Central memory CD8-positive, alpha-beta T cell (primary cell): ENCODE data around the gene PTPRQ.

ENCODE experiments used
- ATAC-seq: fragments of 150-1000 bp; cut with Tn5 transposase; replicated peaks from 2 replicates; pipeline ENCODE4 v1.10.0; 2022; ENCODE audit warnings: mild to moderate bottlenecking, moderate FRiP score, moderate number of reproducible peaks; ENCODE audit not compliant: poor library complexity, severe bottlenecking; ENCODE audit errors: extremely low read depth
- DNase-seq, 2 donors: peaks; one replicate each; pipeline ENCODE4 v3.0.0; 2021; ENCODE audit warnings: low spot score in 2 of 2
- H3K27ac Mint-ChIP-seq: one replicate; pipeline ENCODE4 v1.8.0; 2022; ENCODE audit warnings: low read depth, mild to moderate bottlenecking, moderate library complexity, mixed read lengths
- H3K27me3 Mint-ChIP-seq: one replicate; pipeline ENCODE4 v1.8.0; 2022; ENCODE audit warnings: mixed read lengths
- H3K36me3 Mint-ChIP-seq: one replicate; pipeline ENCODE4 v1.8.0; 2022; ENCODE audit warnings: mild to moderate bottlenecking, moderate library complexity, mixed read lengths; ENCODE audit not compliant: insufficient read depth
- H3K4me1 Mint-ChIP-seq: one replicate; pipeline ENCODE4 v1.8.0; 2022; ENCODE audit warnings: mixed read lengths
- H3K4me3 Mint-ChIP-seq: one replicate; pipeline ENCODE4 v1.8.0; 2022; ENCODE audit warnings: mild to moderate bottlenecking, moderate library complexity, mixed read lengths
- H3K9me3 Mint-ChIP-seq: one replicate; pipeline ENCODE4 v1.8.0; 2022; ENCODE audit warnings: mixed read lengths

Gene PTPRQ

DNA sequence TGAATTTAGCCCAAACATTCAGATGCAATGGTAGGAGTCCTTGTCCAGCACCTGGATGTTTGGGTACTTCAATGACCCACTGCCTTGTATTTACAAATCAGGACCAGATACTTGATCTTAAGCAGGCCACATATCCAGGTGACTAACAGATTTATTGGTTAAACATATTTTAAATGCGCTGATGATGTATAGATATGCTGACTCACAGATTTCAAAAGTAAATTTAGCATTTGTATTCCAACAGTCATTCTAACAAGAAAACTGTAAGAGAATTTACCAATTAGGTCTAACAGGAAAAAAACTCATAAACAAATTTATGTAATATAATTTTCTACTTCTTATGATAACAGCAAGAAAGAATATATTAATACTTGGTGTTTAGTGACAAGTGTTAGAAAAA, 234.0 kb downstream of the PTPRQ start:
- no peaks in the 10 kb centered on the region for H3K4me1 Mint-ChIP-seq
- ATAC-seq (no peak), DNase-seq (no peak)
- H3K4me3 Mint-ChIP-seq: no peak overlapping the region
- H3K9me3 Mint-ChIP-seq: peaks cover 3% of the 10 kb centered on the region
- H3K36me3 Mint-ChIP-seq: no peaks in the 10 kb centered on the region
- H3K27ac Mint-ChIP-seq: no peak overlapping the region
- no peaks in the 10 kb centered on the region for H3K27me3 Mint-ChIP-seq

DNA sequence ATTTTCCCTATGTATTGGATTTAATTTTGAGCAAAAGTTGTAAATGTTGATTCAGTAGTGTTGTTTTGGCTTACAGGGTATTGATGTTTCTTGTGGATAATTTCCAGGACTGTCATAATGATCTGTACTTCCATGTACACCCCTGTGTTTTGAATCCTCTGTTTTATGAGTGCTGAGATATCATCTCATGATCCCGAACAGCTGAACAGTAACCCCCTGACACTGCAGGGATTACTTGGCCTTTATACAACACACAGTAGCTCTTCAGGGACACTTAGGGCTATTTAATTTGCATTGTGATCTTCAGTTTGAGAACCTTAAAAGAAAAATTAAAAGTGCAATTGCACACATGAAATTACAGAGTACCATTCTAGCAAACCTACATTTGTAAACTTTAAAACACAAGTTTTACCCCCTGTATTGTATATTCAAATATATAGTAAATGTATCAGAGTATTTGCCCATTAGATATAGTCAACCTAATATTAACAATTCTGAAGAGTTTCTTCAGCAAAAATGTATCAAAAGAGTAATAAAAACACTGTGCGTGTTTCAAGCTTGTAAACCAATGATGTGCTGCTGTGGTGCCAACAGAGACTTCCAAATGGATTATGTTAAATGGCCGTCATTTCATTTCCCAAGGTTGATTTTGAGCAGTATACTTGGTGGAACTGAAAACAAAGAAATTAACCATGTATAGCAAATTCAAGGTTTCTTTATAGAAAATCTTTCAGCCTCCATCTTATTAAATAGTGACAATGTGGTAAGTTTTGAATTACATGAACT, 235.5 kb downstream of the PTPRQ start:
- no peaks in the 10 kb centered on the region for H3K36me3 Mint-ChIP-seq
- H3K9me3 Mint-ChIP-seq: no peaks in the 10 kb centered on the region
- DNase-seq: no peak
- H3K4me3 Mint-ChIP-seq: no peak overlapping the region
- H3K27me3 Mint-ChIP-seq: no peaks in the 10 kb centered on the region
- no peaks in the 10 kb centered on the region for H3K4me1 Mint-ChIP-seq
- no peak overlapping the region for H3K27ac Mint-ChIP-seq
- ATAC-seq: no peak

DNA sequence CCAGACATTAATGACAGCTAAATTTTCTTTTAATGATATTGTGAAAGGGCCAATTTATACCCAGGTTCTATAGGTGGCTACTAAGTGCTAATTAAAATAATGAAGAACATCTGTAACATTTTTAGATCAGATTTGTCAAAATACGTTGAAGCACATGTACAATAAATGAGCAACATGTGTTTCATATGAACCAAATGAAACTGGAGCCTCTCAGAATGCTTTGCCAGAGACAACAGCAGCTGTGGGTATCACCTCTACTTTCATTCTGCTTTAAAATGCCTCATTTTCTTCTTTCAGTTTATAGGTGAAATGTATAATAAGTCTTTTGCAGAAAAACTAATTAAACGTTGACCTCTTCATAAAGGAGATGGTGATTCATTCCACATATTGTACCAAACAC, 237.3 kb downstream of the PTPRQ start:
- no peaks in the 10 kb centered on the region for H3K27me3 Mint-ChIP-seq
- H3K4me3 Mint-ChIP-seq: no peak overlapping the region
- no peak for DNase-seq
- H3K36me3 Mint-ChIP-seq: no peaks in the 10 kb centered on the region
- no peaks in the 10 kb centered on the region for H3K4me1 Mint-ChIP-seq
- ATAC-seq: no peak
- peaks cover under 1% of the 10 kb centered on the region for H3K9me3 Mint-ChIP-seq
- H3K27ac Mint-ChIP-seq: no peak overlapping the region

DNA sequence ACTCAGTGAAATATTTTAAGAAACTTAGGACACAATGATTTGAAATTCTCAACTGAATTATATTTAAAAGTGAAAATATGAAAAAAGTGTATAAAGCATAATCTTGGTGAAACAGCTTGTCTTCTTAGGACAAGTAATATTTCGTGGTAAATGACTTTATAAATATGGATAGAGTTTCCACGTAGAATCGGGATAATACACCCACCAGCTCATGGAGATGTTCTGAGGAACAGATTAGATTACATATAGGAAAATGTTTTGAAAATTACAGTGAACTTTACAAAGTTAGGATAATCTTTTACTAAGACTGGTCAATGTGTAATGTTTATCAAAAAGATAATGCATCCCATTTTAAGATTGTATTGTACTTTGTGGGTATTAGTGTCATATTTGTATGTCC, 237.8 kb downstream of the PTPRQ start:
- ATAC-seq (no peak), DNase-seq (no peak)
- H3K27me3 Mint-ChIP-seq: no peaks in the 10 kb centered on the region
- peaks cover 6% of the 10 kb centered on the region for H3K9me3 Mint-ChIP-seq
- H3K4me1 Mint-ChIP-seq: no peaks in the 10 kb centered on the region
- no peak overlapping the region for H3K4me3 Mint-ChIP-seq
- no peak overlapping the region for H3K27ac Mint-ChIP-seq
- H3K36me3 Mint-ChIP-seq: no peaks in the 10 kb centered on the region

DNA sequence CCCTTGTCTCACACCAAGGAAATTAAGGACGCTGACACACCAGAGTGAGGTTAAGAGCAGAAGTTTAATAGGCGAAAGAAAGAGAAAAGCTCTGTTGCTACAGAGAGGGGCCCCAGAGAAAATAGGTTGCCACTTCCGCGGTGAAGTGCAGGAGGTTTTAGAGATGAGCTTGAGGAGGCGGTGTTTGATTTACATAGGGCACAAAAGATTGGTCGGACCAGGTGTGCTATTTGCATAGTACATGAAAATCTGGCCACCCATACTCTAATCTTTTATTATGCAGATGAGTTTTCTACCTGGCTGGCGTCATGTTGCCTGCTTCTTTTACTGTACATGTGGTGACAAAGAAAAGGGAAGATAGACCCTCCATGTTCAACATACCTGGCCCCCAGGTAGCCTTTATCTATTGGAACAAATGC, 240.1 kb downstream of the PTPRQ start:
- no peak for ATAC-seq
- Mint-ChIP-seq H3K4me1 (no peaks in the 10 kb centered on the region), H3K27ac (no peak overlapping the region), H3K9me3 (peaks cover 7% of the 10 kb centered on the region), H3K27me3 (no peaks in the 10 kb centered on the region), H3K4me3 (no peak overlapping the region), H3K36me3 (no peaks in the 10 kb centered on the region)
- DNase-seq: no peak

DNA sequence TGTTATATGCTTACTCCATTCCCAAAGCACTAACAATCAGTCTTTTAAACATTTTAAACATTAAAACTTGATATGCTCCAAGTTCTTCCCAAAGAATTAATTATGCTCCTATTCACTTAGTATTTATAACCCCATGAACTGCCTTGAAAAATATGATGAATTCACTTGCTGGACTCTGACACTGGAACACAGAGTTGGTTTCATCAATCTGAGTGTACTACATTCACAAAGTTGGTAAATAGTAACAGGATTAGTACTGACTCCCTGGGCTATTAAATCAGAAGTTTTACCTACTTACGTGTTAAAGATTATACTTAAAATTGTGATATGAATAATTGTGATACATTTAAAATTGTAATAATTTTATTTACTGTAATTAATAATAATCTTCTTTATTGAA, 246.1 kb downstream of the PTPRQ start:
- H3K27me3 Mint-ChIP-seq: no peaks in the 10 kb centered on the region
- no peaks in the 10 kb centered on the region for H3K36me3 Mint-ChIP-seq
- peaks cover 12% of the 10 kb centered on the region for H3K9me3 Mint-ChIP-seq
- H3K27ac Mint-ChIP-seq: no peak overlapping the region
- no peak for ATAC-seq
- no peaks in the 10 kb centered on the region for H3K4me1 Mint-ChIP-seq
- H3K4me3 Mint-ChIP-seq: no peak overlapping the region
- no peak for DNase-seq

DNA sequence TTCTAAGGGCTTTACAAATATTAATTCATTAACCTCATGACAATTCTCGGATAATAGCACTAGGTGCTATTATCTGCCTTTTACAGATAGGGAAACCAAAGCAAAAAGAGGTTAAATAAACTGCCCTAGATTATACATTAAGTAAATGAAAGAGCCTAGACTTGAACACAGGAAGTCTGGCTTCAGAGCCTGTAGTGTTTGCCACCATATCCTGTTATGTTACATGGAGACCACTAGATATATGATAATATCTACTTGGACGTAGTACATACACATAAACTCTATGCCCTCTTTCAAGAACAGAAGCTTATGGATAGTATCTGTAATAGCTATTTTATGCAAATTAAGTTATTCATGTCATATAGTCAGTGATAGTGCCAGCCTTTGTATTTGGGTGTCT, 246.5 kb downstream of the PTPRQ start:
- Mint-ChIP-seq H3K4me1 (no peaks in the 10 kb centered on the region), H3K27ac (no peak overlapping the region), H3K9me3 (peaks cover 12% of the 10 kb centered on the region), H3K4me3 (no peak overlapping the region), H3K36me3 (no peaks in the 10 kb centered on the region), H3K27me3 (no peaks in the 10 kb centered on the region)
- no peak for ATAC-seq
- no peak for DNase-seq

DNA sequence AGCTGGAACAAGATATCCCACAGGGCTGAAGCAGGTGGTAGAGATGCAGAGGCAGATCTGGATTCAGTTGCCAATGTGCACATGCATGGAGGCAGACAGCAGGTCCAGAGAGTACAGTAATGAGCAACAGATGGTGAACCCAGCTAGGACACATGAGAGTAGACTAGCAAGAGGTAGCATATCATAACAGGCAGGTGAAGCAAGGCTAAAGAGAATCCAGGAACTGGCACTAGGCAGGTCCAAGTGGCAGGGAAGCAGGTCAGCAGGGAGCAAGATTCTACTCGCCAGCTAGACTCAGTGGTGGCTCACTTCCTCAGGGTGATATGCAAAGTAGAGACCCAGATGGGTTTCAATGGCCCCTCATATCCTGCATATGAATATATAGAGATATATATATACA, 248.1 kb downstream of the PTPRQ start:
- no peaks in the 10 kb centered on the region for H3K4me1 Mint-ChIP-seq
- DNase-seq: no peak
- no peaks in the 10 kb centered on the region for H3K27me3 Mint-ChIP-seq
- no peak overlapping the region for H3K4me3 Mint-ChIP-seq
- ATAC-seq: no peak
- peaks cover 5% of the 10 kb centered on the region for H3K9me3 Mint-ChIP-seq
- H3K36me3 Mint-ChIP-seq: no peaks in the 10 kb centered on the region
- no peak overlapping the region for H3K27ac Mint-ChIP-seq

DNA sequence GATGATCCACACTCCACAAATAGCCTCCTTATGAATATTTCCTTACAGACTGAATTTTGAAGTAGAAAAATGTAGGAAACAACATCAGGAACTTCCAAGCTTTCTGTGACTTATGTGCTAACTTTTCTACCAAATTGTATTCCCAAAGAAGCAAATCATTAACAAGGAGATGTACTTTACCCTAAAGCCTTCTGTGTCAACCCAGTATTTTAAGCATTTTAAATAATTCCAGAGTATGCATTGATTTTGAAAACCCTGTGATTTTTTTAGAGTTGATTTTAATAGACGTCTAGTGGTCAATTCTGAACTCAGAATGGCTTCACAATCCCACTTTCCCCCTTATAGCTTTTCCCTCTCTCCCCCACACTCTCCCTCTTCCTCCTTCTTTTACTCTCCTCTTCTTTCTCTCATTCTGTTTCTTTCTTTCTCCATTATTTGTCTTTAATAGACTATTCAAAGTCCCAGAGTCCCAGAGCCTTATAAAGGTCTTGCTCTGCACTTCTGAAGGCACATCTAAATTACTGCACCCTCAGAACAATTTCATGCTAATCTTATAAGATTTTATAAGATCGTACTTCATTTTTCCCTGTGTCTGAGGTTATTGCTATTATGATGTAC, 253.3 kb downstream of the PTPRQ start:
- Mint-ChIP-seq H3K27me3 (no peaks in the 10 kb centered on the region), H3K36me3 (no peaks in the 10 kb centered on the region), H3K9me3 (peaks cover 7% of the 10 kb centered on the region), H3K4me3 (no peak overlapping the region), H3K27ac (no peak overlapping the region), H3K4me1 (no peaks in the 10 kb centered on the region)
- DNase-seq (no peak), ATAC-seq (no peak)

DNA sequence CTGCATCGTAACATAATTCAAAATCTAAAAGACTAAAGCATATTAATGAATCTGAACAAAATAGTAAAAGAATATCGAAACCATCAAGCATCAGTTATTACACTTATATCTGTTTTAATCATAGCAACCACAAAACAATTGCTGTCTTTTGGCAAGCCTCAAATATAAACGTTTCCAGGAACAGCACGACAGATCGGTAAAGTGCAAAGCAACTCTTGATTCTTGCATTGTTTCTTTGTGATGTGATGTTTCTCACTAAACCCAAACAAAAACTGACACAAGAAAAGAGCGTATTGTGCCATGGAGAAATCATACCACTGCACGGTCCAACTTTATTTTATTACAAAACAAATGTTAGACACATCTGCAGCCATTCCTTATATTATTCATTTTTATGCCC, 254.2 kb downstream of the PTPRQ start:
- Mint-ChIP-seq H3K4me3 (no peak overlapping the region), H3K36me3 (no peaks in the 10 kb centered on the region), H3K27me3 (no peaks in the 10 kb centered on the region), H3K9me3 (peaks cover 10% of the 10 kb centered on the region), H3K4me1 (no peaks in the 10 kb centered on the region), H3K27ac (no peak overlapping the region)
- ATAC-seq (no peak), DNase-seq (no peak)

DNA sequence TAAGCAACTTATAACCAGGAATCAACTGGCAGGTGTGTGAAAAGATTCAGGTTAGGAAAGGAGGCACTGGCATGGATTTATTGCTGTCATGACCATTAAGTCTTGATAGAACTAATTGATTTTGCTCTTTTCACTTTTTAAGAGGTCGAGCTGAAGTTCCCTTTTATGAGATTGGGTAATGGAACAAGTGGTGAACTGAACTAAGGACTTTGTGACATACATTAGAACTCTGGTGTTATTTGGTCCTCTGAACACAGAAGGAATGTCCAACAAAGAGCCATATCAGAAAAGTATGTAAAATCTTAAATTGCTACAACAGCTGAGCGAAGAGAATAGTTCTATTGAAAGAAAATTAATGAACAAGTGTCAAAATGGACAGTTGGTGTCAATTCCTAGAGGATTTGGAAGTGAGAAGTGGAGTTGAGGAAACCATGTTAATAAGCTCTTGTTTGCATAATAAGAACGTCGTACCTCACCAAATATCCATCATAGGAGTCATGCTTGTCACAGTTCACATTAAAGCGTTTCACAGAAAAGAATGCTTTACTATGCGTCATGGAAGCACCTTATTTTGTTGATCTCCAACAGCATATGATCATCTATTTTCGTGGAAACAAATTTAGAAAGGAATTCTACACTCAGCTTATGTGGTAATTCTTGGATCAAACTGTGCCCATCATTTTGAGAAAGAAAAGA, 255.0 kb downstream of the PTPRQ start:
- Mint-ChIP-seq H3K9me3 (peaks cover 13% of the 10 kb centered on the region), H3K27ac (no peak overlapping the region), H3K4me3 (no peak overlapping the region), H3K27me3 (no peaks in the 10 kb centered on the region), H3K36me3 (no peaks in the 10 kb centered on the region), H3K4me1 (no peaks in the 10 kb centered on the region)
- DNase-seq (no peak), ATAC-seq (no peak)

DNA sequence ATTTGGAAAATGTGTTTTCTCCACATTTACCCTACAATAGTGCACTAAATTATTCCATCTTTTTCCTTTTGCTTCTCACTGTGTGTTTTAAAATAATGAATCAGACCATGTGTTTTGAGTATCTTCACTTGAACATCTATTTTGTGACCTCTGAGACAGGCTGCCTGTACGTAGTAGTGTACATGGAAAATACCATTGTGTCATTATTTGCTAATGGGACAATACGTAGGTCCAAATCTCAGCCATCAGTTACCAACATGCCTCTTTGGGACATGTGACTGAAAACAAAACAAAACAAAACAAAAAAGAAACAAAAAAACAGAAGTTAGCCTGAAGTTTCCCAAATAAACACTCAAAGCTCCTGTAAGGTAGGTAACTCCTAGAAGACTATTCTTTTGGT, 256.3 kb downstream of the PTPRQ start:
- no peaks in the 10 kb centered on the region for H3K4me1 Mint-ChIP-seq
- no peaks in the 10 kb centered on the region for H3K36me3 Mint-ChIP-seq
- no peak overlapping the region for H3K4me3 Mint-ChIP-seq
- no peak for DNase-seq
- H3K27me3 Mint-ChIP-seq: no peaks in the 10 kb centered on the region
- H3K9me3 Mint-ChIP-seq: peaks cover 13% of the 10 kb centered on the region
- H3K27ac Mint-ChIP-seq: no peak overlapping the region
- no peak for ATAC-seq

DNA sequence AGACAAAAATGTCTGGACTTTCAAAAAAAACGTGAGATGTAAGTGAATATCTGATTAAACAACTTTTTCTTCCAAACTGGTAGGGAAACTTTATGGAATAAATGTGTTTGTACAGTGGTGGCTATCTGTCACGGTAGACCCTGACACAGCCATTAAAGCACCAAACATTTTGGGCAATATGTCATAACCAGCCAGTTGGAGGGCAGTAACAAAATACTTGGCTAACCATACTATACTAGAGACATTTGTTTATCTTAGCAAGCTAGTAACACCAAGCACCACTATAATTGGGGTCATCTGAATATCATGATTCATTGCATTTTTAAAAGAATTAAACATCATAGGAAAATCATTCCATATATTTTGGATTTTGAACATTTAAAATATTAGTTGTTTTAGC, 257.4 kb downstream of the PTPRQ start:
- Mint-ChIP-seq H3K9me3 (peaks cover 13% of the 10 kb centered on the region), H3K4me3 (no peak overlapping the region), H3K27me3 (no peaks in the 10 kb centered on the region), H3K27ac (no peak overlapping the region), H3K4me1 (no peaks in the 10 kb centered on the region), H3K36me3 (no peaks in the 10 kb centered on the region)
- DNase-seq: no peak
- no peak for ATAC-seq
